Nephron (organoid): ENCODE measurements around the gene RANGRF.
"Not testable (repeated sequence)": the region's sequence is repeated elsewhere in the genome, so short reads cannot be mapped to it uniquely, and the experiment has no call there.

Source experiments
- H3K27ac Mint-ChIP-seq, 3 experiments: 2 replicates each; pipeline ENCODE4 v1.8.0; 2020; ENCODE audit warnings: mixed read lengths in 3 of 3, mild to moderate bottlenecking in 2 of 3, moderate library complexity in 1 of 3
- H3K27me3 Mint-ChIP-seq: 2 replicates; pipeline ENCODE4 v1.8.0; 2021; ENCODE audit warnings: low read depth, mild to moderate bottlenecking, moderate library complexity, mixed read lengths
- H3K36me3 Mint-ChIP-seq: 2 replicates; pipeline ENCODE4 v1.8.0; 2020; ENCODE audit warnings: low read depth, mixed read lengths
- H3K4me1 Mint-ChIP-seq: 2 replicates; pipeline ENCODE4 v1.8.0; 2020; ENCODE audit warnings: mixed read lengths
- H3K4me3 Mint-ChIP-seq, 3 experiments: 2 replicates each; pipeline ENCODE4 v1.8.0; 2020; ENCODE audit warnings: mild to moderate bottlenecking in 3 of 3, mixed read lengths in 3 of 3, moderate library complexity in 2 of 3
- H3K9me3 Mint-ChIP-seq: 2 replicates; pipeline ENCODE4 v1.8.0; 2020; ENCODE audit warnings: mixed read lengths
- CTCF ChIP-seq, 3 experiments: fragments of 200-600 bp; sonication (generic); IDR thresholded peaks; one replicate each; pipeline ENCODE4 v1.5.0; 2021; ENCODE audit warnings: antibody characterized with exemption in 3 of 3; ENCODE audit not compliant: unreplicated experiment in 3 of 3

Gene RANGRF

GRCh38 chr17:8288336-8289102 is at the start of gene RANGRF:
TSS of gene RANGRF (plus strand) at chr17:8288670. CDS start at chr17:8288789, 119 bp downstream.
- no peak for TF ChIP-seq CTCF (IDR thresholded peaks at IDR 0.05; ENCODE audit: unreplicated experiment in 3 of 3)
- Mint-ChIP-seq H3K27me3 (no peaks in the 10 kb centered on the region), H3K4me1 (peaks cover 19% of the 10 kb centered on the region), H3K36me3 (peaks cover 6% of the 10 kb centered on the region), H3K9me3 (no peaks in the 10 kb centered on the region), H3K4me3 (peak within 1 kb of the TSS; percentile 96 to 99 (median 97)), H3K27ac (peak within 1 kb of the TSS; percentile 92 to 97 (median 94))

- peak overlapping the region in 1 of 3 experiments; percentile 5 for H3K4me3 Mint-ChIP-seq
- H3K9me3 Mint-ChIP-seq, result no peaks in the 10 kb centered on the region
- H3K36me3 Mint-ChIP-seq, result peaks cover 15% of the 10 kb centered on the region
- peaks cover 3% of the 10 kb centered on the region for H3K4me1 Mint-ChIP-seq
- no peak overlapping the region for H3K27ac Mint-ChIP-seq
- H3K27me3 Mint-ChIP-seq, result no peaks in the 10 kb centered on the region
- TF ChIP-seq CTCF (IDR thresholded peaks at IDR 0.05; ENCODE audit: unreplicated experiment in 3 of 3), result no peak
Measured at GRCh38 chr17:8243827-8244226, 44.6 kb upstream of the RANGRF start.

- H3K27me3 Mint-ChIP-seq, result no peaks in the 10 kb centered on the region
- H3K4me1 Mint-ChIP-seq, result peaks cover 10% of the 10 kb centered on the region
- H3K9me3 Mint-ChIP-seq, result no peaks in the 10 kb centered on the region
Measured at GRCh38 chr17:8244768-8245167, 43.7 kb upstream of the RANGRF start.

GRCh38 chr17:8248751-8249607 is 39.5 kb upstream of the RANGRF start, which contains the start of gene PFAS:
TSS of gene PFAS (plus strand) at chr17:8249289. CDS start at chr17:8253938, 4,649 bp downstream.
- no peaks in the 10 kb centered on the region for H3K27me3 Mint-ChIP-seq
- TF ChIP-seq CTCF (IDR thresholded peaks at IDR 0.05; ENCODE audit: unreplicated experiment in 3 of 3), result no peak
- H3K4me3 Mint-ChIP-seq, result peak within 1 kb of the TSS; percentile 94 to 100 (median 96)
- H3K27ac Mint-ChIP-seq, result peak within 1 kb of the TSS; percentile 87 to 99 (median 99)
- H3K9me3 Mint-ChIP-seq, result no peaks in the 10 kb centered on the region
- H3K36me3 Mint-ChIP-seq, result peaks cover 8% of the 10 kb centered on the region
- peaks cover 19% of the 10 kb centered on the region for H3K4me1 Mint-ChIP-seq

More at GRCh38 chr17:8244768-8245167, 43.7 kb upstream of the RANGRF start:
- no peak overlapping the region for H3K4me3 Mint-ChIP-seq
- peaks cover 12% of the 10 kb centered on the region for H3K36me3 Mint-ChIP-seq
- no peak for TF ChIP-seq CTCF (IDR thresholded peaks at IDR 0.05; ENCODE audit: unreplicated experiment in 3 of 3)
- H3K27ac Mint-ChIP-seq, result no peak overlapping the region

- no peak for TF ChIP-seq CTCF (IDR thresholded peaks at IDR 0.05; ENCODE audit: unreplicated experiment in 3 of 3)
- Mint-ChIP-seq H3K9me3 (no peaks in the 10 kb centered on the region), H3K4me1 (peaks cover 19% of the 10 kb centered on the region), H3K27me3 (no peaks in the 10 kb centered on the region), H3K27ac (peak overlapping the region; percentile 87 to 99 (median 99)), H3K4me3 (peak overlapping the region; percentile 94 to 100 (median 96)), H3K36me3 (peaks cover 12% of the 10 kb centered on the region)
Measured at GRCh38 chr17:8249621-8250500, 38.6 kb upstream of the RANGRF start.

GRCh38 chr17:8251411-8251810 is 37.1 kb upstream of the RANGRF start:
- H3K9me3 Mint-ChIP-seq, H3K4me3 Mint-ChIP-seq, H3K27ac Mint-ChIP-seq, H3K27me3 Mint-ChIP-seq: not testable (repeated sequence)
- peaks cover 20% of the 10 kb centered on the region for H3K36me3 Mint-ChIP-seq
- H3K4me1 Mint-ChIP-seq, result peaks cover 19% of the 10 kb centered on the region
